Body of pancreas (tissue), 4 donors: ENCODE measurements around the gene OR2K2.

ENCODE experiments used
- CTCF ChIP-seq, 7 experiments: fragments of 450-650 bp in 4 of 7; fragments of 200-600 bp in 3 of 7; sonication (generic) in 3 of 7; IDR thresholded peaks; one replicate each; pipeline ENCODE4 v1.5.1; 2016 to 2019; ENCODE audit warnings: antibody characterized with exemption in 7 of 7
- POLR2A ChIP-seq, 3 donors: fragments of 450-650 bp; IDR thresholded peaks; one replicate each; pipeline ENCODE4 v1.6.1; 2016; ENCODE audit warnings: antibody characterized with exemption in 3 of 3, mild to moderate bottlenecking in 2 of 3

- TF ChIP-seq CTCF (IDR thresholded peaks at IDR 0.05) (no peak), POLR2A (IDR thresholded peaks at IDR 0.05) (no peak)
These were observed 32.5 kb upstream of the OR2K2 start for GRCh38 chr9:111362526-111362925.
